Measurements from ENCODE around the gene YEATS2.
"Not testable (repeated sequence)": the region's sequence is repeated elsewhere in the genome, so short reads cannot be mapped to it uniquely, and the experiment has no call there.

YEATS2 gene

DNA sequence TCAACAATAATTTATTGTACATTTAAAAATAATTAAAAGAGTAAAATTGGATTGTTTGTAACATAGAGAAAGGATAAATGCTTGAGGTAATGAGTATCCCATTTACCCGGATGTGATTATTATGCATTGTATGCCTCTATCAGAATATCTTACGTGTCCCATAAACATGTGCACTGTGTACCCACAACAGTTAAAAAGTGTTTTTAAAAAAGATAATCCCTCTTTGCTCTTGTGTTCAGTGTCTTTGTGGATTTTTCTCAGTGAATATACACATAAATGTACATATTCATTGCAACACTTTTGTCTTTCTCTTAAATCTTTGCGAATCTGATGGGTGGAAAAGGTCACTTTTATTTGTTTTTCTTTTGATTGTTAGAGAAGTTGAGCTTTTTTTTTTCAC lies 20.4 kb downstream of the YEATS2 start:
- no peak for DNase-seq

DNA sequence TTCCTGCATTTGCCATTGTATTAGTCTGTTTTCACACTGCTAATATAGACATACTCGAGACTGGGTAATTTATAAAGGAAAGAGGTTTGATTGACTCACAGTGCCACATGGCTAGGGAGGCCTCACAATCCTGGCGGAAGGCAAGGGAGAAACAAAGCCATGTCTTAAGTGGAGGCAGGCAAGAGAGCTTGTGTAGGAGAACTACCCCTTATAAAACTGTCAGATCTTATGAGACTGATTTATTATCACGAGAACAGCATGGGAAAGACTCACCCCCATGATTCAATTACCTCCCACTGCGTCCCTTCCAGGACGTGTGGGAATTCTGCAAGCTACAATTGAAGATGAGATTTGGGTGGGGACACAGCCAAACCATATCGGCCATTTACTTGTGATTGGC lies 27.8 kb downstream of the YEATS2 start:
- no peak for DNase-seq

DNA sequence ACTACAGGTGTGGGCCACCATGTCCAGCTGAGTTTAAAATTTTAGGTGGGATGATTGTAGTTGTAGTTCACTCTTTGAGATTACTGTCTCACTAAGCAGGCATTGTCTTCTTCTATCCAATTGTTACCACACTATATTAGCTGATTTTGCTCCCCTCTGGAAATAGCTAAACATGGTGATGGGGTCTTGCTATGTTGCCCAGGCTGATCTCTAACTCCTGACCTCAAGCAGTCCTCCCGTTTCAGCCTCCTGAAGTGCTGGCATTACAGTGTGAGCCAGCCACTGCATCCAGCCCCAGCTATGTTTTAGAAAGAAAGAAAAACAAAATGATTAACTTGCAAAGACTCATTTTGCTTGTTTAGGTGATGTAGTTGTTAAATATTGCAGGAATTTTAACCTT lies 30.6 kb downstream of the YEATS2 start:
- DNase-seq: no peak

- DNase-seq: no peak
These were observed 32.8 kb downstream of the YEATS2 start for GRCh38 chr3:183730361-183730760.

- no peak for DNase-seq
These were observed 34.0 kb downstream of the YEATS2 start for GRCh38 chr3:183731611-183732010.

DNA sequence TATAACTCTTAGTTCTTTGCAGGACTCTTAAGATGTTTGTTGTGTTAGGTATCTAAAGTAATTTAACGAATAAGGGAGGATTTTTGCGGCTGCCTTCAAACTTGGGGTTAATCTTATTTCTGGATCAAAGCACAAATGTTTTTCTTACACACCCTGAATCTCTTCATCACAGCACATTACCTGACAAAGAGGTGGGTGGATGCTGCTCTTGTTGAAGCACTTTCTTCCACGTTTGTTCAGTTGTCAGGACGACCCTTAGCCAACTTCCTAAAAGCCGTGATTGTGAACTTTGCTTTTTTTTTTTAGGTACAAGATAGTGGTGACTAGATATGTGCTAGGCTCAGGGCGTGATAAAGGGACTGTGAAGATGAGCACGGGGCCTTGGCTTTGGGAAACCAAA lies 36.0 kb downstream of the YEATS2 start:
- DNase-seq: no peak

DNA sequence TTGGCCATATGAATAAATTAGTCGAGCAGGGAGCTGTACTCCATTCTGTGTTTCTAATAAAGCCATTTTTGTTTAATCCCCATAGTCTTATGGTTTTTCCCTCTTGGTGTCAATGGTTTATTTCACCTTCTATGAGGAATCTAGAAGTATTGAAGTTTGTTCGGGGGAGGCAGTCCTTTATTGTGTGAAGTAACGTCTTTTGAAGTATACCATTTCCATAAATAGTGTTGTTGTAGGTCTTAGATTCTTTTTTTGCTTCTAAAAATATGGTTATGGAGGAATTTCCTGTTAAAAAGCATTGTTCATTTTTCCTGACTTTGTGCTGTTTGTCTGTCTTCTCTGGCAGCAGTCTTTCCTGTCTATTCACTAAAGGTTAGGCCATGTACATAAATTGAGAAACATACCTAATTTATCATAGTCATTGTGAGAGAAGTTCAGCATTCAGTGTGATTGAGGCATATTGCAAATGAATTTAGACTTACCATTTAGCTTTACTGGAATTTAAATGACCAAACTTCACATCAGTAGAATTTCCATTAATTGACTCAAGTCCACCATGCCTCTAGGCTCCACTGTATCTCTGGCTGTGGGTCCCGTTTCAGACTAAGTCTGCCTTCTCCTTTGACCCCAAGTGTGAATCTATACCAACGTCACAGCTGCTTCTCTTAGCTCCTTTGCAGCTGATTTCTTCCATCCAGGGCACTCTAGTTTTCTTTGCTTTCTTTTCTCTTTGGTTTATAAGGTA lies 37.3 kb downstream of the YEATS2 start:
- DNase-seq: no peak

DNA sequence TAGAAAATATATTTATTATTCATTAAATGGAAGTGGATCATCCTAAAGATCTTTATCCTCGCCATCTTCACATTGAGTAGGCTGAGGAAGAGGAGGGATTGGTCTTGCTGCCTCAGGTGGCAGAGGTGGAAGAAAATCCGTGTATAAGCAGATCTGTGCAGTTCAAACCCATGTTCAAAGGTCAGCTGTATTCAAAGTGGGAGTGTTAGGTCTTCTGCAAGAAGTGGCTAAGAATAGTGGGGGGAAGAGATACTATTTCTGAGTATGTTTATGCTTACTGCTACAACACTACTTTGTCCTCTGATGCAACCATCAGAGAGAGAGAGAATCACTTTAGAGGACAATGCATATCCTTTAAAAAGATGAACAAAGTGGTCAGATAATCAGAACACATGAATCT lies 39.5 kb downstream of the YEATS2 start:
- no peak for DNase-seq

DNA sequence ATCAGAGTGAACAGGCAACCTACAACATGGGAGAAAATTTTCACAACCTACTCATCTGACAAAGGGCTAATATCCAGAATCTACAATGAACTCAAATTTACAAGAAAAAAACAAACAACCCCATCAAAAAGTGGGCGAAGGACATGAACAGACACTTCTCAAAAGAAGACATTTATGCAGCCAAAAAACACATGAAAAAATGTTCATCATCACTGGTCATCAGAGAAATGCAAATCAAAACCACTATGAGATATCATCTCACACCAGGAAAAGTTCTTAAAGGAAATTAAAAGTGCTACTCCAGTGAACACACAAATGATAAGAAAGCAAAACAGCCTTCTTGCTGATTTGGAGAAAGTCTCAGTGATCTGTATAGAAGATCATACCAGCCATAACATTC lies 42.6 kb downstream of the YEATS2 start:
- not testable (repeated sequence) for DNase-seq

DNA sequence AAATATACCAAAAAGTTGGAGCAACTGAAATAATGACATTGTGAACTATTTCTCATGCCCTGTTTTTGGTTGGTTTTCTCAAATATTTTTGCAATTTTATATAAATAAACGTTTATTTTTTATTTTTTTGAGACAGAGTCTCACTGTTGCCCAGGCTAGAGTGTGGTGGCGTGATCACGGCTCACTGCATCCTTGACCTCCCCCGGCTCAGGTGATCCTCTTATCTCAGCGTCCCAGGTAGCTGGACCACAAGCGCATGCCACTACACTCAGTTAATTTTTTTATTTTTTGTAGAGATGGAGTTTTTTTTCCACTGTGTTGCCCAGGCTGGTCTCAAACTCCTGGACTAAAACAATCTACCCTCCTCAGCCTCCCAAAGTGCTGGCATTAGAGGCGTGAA lies 45.6 kb downstream of the YEATS2 start:
- DNase-seq: no peak

DNA sequence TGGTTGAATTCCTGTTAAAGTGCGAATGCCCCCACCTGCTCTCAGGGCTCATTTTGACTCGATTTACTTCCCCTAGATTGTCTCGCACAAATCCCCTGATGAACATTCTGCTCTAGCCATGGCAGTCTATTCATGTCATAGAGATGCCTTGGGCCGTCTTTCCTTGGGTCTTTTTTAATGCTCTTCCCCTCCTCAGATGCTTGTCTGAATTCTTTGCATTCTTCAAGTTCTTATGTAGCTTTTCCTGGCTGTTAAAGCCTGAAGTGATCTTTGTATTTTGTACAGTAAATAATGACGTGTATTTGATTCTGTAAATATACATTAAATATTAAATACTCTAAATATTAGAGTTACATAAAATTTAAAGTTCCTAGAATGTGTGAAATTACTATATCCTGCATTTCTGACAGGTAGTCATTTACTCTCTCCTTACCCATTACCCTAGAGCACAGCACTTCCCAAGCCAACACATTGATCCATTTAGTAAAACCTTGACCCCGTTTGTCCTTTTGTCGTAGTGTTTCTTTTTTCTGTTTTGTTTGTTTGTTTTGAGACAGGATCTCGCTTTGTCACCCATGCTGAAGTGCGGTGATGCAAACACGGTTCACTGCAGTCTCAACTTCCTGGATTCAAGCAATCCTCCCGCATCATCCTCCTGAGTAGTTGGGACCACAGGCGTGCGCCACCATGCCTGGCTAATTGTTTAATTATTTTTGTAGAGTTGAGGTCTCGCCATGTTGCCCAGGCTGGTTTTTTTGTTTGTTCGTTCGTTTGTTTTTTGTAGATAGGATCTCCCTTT lies 47.9 kb downstream of the YEATS2 start:
- no peak for DNase-seq

DNA sequence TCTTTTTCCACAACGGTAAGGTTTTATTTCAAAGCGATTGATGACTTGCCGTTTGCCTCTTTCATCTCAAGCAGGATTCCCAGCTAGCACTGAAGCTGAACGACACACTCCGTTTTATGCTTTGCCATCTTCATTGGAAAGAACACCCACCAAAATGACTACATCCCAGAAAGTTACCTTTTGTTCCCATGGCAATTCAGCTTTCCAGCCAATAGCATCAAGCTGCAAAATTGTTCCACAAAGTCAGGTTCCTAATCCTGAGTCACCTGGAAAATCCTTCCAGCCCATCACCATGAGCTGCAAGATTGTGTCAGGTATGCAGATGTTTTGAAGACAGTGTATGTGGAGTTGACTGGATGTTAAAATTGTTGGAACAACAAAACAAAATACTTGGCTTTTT lies 56.5 kb downstream of the YEATS2 start:
- no peak for DNase-seq

GRCh38 chr3:183762304-183762703 lies 64.7 kb downstream of the YEATS2 start:
- DNase-seq: no peak

DNA sequence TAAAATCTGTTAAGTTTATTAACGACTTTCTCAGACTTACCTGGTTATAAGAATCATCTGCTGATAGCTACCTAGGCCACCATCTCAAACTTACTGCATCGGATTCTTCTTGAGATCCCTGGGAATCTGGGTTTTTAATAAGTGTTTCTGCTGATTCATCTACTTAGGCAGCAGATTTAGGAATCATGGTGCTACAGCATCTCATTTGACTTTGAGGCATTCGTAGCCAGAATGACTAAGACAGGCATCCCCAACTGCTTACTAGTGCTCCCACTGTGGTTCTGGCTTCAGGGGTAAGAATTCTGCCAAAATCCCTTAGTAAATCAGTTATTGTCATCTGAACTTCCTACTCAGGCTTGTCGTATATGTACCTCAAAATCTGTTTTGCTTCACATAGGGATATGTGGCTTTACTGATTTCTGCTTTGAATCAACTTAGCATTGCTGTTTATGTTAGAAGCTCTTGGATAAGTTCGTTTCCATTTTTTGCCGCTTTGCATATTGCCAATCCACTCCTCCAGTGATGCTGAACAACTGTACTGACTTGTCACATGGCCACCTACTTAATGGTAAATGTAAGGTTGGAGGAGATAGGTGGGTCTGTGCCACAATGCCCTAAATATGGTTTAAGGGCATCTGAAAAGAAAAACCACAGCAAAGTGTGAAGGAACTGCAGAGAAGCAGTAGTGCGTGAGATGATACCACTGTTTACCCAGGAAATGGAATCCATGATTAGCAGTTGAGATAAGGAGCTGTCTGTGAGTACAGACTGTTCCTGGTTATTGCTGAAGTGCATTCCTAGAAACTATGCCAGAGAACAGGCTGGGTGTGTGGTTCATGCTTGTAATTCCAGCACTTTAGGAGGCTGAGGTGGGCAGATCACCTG lies 67.5 kb downstream of the YEATS2 start:
- no peak for DNase-seq

DNA sequence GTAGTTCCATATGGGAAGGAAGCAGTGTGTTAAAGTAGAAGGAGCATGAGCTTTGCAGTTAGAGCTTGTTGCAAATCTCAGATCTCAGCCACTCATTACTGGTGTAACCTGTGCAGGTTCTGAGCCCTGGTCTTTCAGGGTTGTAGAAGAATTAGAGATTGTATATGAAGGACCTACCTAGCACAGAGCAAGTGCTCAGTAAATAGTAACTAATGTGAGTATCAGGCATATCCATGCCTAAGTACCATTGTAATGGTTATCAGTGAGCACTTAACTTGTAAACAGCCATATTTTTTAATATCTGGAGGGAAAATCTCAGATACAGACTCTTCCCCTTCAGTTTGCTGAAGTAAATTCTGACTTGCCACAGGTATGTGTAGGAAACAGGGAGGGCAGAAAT lies 68.5 kb downstream of the YEATS2 start:
- no peak for DNase-seq

GRCh38 chr3:183766745-183767606 lies 69.4 kb downstream of the YEATS2 start:
- DNase-seq: peak; percentile 59

GRCh38 chr3:183768114-183768513 lies 70.5 kb downstream of the YEATS2 start:
- no peak for DNase-seq

DNA sequence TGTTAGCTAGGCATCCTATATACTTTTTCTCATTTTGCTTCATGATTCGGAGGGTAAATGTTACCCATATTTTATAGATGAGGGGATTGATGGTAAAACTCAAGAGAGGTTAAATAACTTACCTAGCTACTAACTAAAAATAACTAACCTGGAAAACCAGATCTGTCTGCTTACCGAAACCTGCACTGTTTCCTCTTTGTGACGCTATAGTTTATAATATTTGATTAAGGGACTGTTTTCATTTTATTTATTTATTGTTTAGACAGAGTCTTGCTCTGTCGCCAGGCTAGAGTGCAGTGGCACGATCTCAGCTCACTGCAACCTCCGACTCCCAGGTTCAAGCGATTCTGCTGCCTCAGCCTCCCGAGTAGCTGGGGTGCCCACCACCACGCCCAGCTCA lies 71.9 kb downstream of the YEATS2 start:
- DNase-seq: no peak

- DNase-seq: no peak
These were observed 77.0 kb downstream of the YEATS2 start for GRCh38 chr3:183774631-183775030.

DNA sequence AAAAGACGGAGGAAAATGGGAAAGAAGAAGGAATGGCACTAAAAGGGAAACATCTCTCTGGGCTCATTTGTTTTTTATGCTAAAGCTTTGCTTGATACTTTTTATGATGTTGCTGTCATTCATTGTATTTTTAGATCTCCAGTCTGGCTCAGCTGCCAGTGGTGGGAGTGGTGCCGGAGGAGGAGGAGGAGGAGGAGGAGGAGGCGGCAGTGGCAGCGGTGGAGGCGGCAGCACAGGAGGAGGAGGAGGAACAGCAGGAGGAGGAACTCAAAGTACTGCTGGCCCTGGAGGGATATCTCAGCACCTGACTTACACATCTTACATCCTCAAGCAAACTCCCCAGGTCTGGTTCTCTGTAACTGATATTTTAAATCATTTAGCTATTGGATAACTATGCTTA lies 78.2 kb downstream of the YEATS2 start:
- no peak for DNase-seq

DNA sequence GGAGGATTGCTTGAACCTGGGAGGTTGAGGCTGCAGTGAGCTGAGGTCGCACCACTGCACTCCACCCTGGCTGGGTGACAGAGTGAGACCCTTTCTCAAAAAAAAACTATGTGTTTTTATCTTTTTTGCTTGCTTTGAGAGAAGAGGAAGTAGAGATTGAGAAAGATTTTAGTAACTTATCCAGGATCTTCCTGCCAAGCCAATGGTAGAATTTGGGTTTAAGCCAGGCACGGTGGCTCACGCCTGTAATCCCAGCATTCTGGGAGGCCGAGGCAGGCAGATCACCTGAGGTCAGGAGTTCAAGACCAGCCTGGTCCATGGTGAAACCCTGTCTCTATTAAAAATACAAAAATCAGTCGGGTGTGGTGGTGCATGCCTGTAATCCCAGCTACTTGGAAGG lies 78.9 kb downstream of the YEATS2 start:
- not testable (repeated sequence) for DNase-seq

DNA sequence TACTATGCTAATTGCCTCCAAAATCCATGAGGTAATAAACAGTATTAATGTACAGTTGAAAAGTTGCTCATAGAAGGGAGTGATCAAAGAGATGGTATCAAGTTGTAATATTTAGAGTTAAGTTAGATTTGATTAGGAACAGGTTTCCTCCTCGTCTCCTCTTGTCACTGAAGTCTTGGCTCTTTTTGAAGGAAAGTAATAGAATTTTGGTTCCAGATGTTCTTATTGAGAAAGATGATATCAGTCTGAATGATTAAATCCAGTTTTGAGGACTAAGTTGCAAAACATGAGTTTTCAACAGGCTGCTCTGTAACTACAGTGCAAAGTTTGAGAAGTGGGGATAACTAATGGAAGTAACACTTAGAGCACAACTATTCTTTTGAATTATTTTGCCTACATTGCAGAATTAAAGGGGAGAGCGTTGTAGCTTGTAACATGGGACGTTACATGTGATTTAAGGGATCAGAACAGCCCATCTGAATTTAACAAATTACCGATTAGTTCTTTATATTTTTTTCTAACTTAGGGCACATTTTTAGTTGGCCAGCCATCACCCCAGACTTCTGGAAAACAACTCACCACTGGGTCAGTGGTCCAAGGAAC lies 79.5 kb downstream of the YEATS2 start:
- no peak for DNase-seq
